Fibroblast of lung (primary cell): ENCODE measurements around the gene TXNDC16.

ENCODE experiments used
- EZH2 ChIP-seq: IDR thresholded peaks from 2 replicates; pipeline ENCODE4 v1.5.1; 2012; ENCODE audit warnings: low read length, control low read depth, mild to moderate bottlenecking; ENCODE audit errors: missing control alignments
- TF ChIP-seq, protein P1 (sequence below), 2 donors: IDR thresholded peaks in 1 of 2; conservative IDR thresholded peaks in 1 of 2; 1 replicate in 1 of 2; 2 replicates in 1 of 2; pipeline ENCODE4 v1.5.1; 2011 to 2012; ENCODE audit warnings: low read length in 2 of 2, control low read depth in 1 of 2, inconsistent platforms in 1 of 2, low read depth in 1 of 2, mild to moderate bottlenecking in 1 of 2

DNA sequence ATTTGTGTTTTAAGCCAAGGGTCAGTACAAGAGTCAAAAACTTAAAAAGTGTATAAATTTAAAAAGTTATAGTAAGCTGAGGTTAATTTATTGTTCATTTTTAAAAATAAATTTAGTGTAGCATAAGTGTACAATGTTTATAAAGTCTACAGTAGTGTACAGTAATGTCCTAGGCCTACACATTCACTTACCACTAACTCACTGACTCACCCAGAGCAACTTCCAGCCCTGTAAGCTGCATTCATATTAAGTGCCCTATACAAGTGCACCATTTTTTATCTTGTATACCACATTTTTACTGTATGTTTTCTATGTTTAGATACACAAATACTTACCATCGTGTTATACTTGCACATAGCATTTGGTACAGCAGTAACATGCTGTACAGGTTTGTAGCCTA is 38.0 kb upstream of the TXNDC16 start:
- TF ChIP-seq, protein P1, sequence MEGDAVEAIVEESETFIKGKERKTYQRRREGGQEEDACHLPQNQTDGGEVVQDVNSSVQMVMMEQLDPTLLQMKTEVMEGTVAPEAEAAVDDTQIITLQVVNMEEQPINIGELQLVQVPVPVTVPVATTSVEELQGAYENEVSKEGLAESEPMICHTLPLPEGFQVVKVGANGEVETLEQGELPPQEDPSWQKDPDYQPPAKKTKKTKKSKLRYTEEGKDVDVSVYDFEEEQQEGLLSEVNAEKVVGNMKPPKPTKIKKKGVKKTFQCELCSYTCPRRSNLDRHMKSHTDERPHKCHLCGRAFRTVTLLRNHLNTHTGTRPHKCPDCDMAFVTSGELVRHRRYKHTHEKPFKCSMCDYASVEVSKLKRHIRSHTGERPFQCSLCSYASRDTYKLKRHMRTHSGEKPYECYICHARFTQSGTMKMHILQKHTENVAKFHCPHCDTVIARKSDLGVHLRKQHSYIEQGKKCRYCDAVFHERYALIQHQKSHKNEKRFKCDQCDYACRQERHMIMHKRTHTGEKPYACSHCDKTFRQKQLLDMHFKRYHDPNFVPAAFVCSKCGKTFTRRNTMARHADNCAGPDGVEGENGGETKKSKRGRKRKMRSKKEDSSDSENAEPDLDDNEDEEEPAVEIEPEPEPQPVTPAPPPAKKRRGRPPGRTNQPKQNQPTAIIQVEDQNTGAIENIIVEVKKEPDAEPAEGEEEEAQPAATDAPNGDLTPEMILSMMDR (conservative IDR thresholded peaks at IDR 0.05 in 1 of 2, IDR thresholded peaks at IDR 0.05 in 1 of 2; ENCODE audit: low read depth in 1 of 2, low read length in 2 of 2), result no peak
- TF ChIP-seq EZH2, result no peak
